AG10803 (cell line): ENCODE measurements around the gene GAK.

Source experiments
- DNase-seq: peaks from one replicate; pipeline ENCODE4 v3.0.0; 2010; ENCODE audit warnings: low read depth
- H3K4me3 ChIP-seq: 2 replicates; pipeline ENCODE4 v1.5.1; 2011; ENCODE audit warnings: mild to moderate bottlenecking, low read length, control low read depth
- CTCF ChIP-seq: conservative IDR thresholded peaks from 2 replicates; pipeline ENCODE4 v1.5.1; 2011; ENCODE audit warnings: mild to moderate bottlenecking, low read length, control low read depth, inconsistent platforms

The GAK gene

GRCh38 chr4:848803-849477, 83.2 kb downstream of the GAK start:
- H3K4me3 ChIP-seq: no peak overlapping the region
- no peak for DNase-seq
- TF ChIP-seq CTCF: no peak

- no peak for TF ChIP-seq CTCF
- H3K4me3 ChIP-seq: no peak overlapping the region
- DNase-seq: no peak
Observed at GRCh38 chr4:848307-848691, 83.8 kb downstream of the GAK start.

- DNase-seq: peak; percentile 29
- TF ChIP-seq CTCF: no peak
- H3K4me3 ChIP-seq: no peak overlapping the region
Observed at GRCh38 chr4:845836-846251, 86.3 kb downstream of the GAK start.

- TF ChIP-seq CTCF: no peak
- H3K4me3 ChIP-seq: no peak overlapping the region
- DNase-seq: peak; percentile 57
Observed at GRCh38 chr4:845233-845835, 86.8 kb downstream of the GAK start.

- no peak overlapping the region for H3K4me3 ChIP-seq
- DNase-seq: no peak
- TF ChIP-seq CTCF: no peak
Observed at GRCh38 chr4:844752-845232, 87.3 kb downstream of the GAK start.

GRCh38 chr4:839675-840443, 92.3 kb downstream of the GAK start:
- TF ChIP-seq CTCF: no peak
- H3K4me3 ChIP-seq: no peak overlapping the region
- no peak for DNase-seq

- TF ChIP-seq CTCF: no peak
- H3K4me3 ChIP-seq: no peak overlapping the region
Observed at GRCh38 chr4:837772-838171, 94.3 kb downstream of the GAK start.

More at GRCh38 chr4:837772-838171, 94.3 kb downstream of the GAK start:
- DNase-seq: no peak
